A549 (cell line): Measurements from ENCODE around the gene NKX6-1. TPM values are rescaled to one million over a fixed set of nuclear protein-coding genes. Genes with fewer than 3 reads are reported as not detected.

Source experiments
- ATAC-seq, 2 experiments: fragments of 200-7000 bp in 1 of 2; fragments of >200 bp in 1 of 2; cut with Nextera tagmentation in 1 of 2; cut with Tn5 transposase in 1 of 2; 3 replicates each; pipeline versions ENCODE4 v1.8.0 to v1.9.1; 2018 to 2020; ENCODE audit warnings: mild to moderate bottlenecking in 1 of 2, moderate library complexity in 1 of 2
- CTCF ChIA-PET: fragments of 300-600 bp; sonication (Branson Sonifier 250); formaldehyde crosslinking; extraction: SDS; loops from one replicate; lab custom pipeline; 2021; ENCODE audit warnings: antibody characterized with exemption, inconsistent platforms; lab: Yijun Ruan, JAX
- POLR2A ChIA-PET: fragments of 350-600 bp; formaldehyde crosslinking; extraction: SDS; loops from one replicate; lab custom pipeline; 2021; ENCODE audit warnings: antibody characterized with exemption, inconsistent platforms; lab: Yijun Ruan, JAX
- DNase-seq, 2 experiments: peaks; one replicate each; pipeline versions ENCODE4 v3.0.0 to v3.0.0-alpha.2; 2011 to 2016; ENCODE audit warnings: low read depth in 1 of 2, low spot score in 1 of 2
- FAIRE-seq: peaks from 2 replicates; lab custom pipeline; 2011; peaks lifted over from hg19 to GRCh38; lab: Jason Lieb, UNC
- H3K27ac ChIP-seq, 2 experiments: fragments of >200 bp; sonication (Bioruptor Twin); formaldehyde crosslinking; 3 replicates each; pipeline ENCODE4 v1.5.1; 2016 to 2017
- H3K4me1 ChIP-seq: fragments of >200 bp; sonication (Bioruptor Twin); formaldehyde crosslinking; 3 replicates; pipeline ENCODE4 v1.6.1; 2016
- H3K4me2 ChIP-seq: fragments of >200 bp; sonication (Bioruptor Twin); formaldehyde crosslinking; 3 replicates; pipeline ENCODE4 v1.6.1; 2016
- H3K4me3 ChIP-seq: fragments of >200 bp; sonication (Bioruptor Twin); formaldehyde crosslinking; 3 replicates; pipeline ENCODE4 v1.5.1; 2016
- H3K9me3 ChIP-seq: fragments of >200 bp; sonication (Bioruptor Twin); formaldehyde crosslinking; 3 replicates; pipeline ENCODE4 v1.6.1; 2016
- BHLHE40 ChIP-seq: IDR thresholded peaks from 2 replicates; pipeline ENCODE4 v1.6.1; 2012; ENCODE audit warnings: low read depth, low read length, inconsistent platforms
- CBX2 ChIP-seq: fragments of 200-600 bp; sonication (generic); IDR thresholded peaks from 2 replicates; pipeline ENCODE4 v1.6.1; 2016; ENCODE audit warnings: low read depth, mild to moderate bottlenecking, borderline replicate concordance
- EHMT2 ChIP-seq: fragments of 200-600 bp; sonication (generic); IDR thresholded peaks from 2 replicates; pipeline ENCODE4 v1.6.1; 2016; ENCODE audit warnings: antibody characterized with exemption, low read depth, mild to moderate bottlenecking, moderate library complexity
- EP300 ChIP-seq, 2 experiments: fragments of >200 bp; sonication (Bioruptor Twin); formaldehyde crosslinking; IDR thresholded peaks; 2 replicates in 1 of 2; 3 replicates in 1 of 2; pipeline ENCODE4 v1.6.1; 2016 to 2017
- ESRRA ChIP-seq: fragments of 150-350 bp; IDR thresholded peaks from 2 replicates; pipeline ENCODE4 v1.6.1; 2014; ENCODE audit warnings: mild to moderate bottlenecking, low read length, borderline replicate concordance
- FOXS1 ChIP-seq: fragments of 250-450 bp; sonication (Bioruptor Pico); IDR thresholded peaks from 2 replicates; pipeline ENCODE4 v1.5.0; 2020; ENCODE audit warnings: mild to moderate bottlenecking, moderate library complexity
- HDAC2 ChIP-seq: fragments of 200-600 bp; sonication (generic); IDR thresholded peaks from 2 replicates; pipeline ENCODE4 v1.6.1; 2016
- HOXB13 ChIP-seq: fragments of 250-450 bp; sonication (Bioruptor Pico); IDR thresholded peaks from 2 replicates; pipeline ENCODE4 v1.5.0; 2020; ENCODE audit warnings: low read depth, mild to moderate bottlenecking, moderate library complexity
- KDM5A ChIP-seq: fragments of 200-600 bp; sonication (generic); IDR thresholded peaks from 2 replicates; pipeline ENCODE4 v1.6.1; 2016; ENCODE audit warnings: antibody characterized with exemption, mild to moderate bottlenecking
- MAFK ChIP-seq: fragments of 450-650 bp; IDR thresholded peaks from 2 replicates; pipeline ENCODE4 v1.6.1; 2014; ENCODE audit not compliant: partially characterized antibody
- NFE2L2 ChIP-seq: fragments of 150-350 bp; conservative IDR thresholded peaks from 2 replicates; pipeline ENCODE4 v1.6.1; 2014; ENCODE audit warnings: low read length
- NR3C1 ChIP-seq: fragments of >200 bp; sonication (Bioruptor Twin); formaldehyde crosslinking; IDR thresholded peaks from 3 replicates; pipeline ENCODE4 v1.6.1; 2017
- POLR2AphosphoS2 ChIP-seq: conservative IDR thresholded peaks from 2 replicates; pipeline ENCODE4 v1.6.1; 2012; ENCODE audit warnings: low read length, improper control_type of control experiment, inconsistent platforms
- RARB ChIP-seq: fragments of 250-450 bp; sonication (Bioruptor Pico); IDR thresholded peaks from 2 replicates; pipeline ENCODE4 v1.8.0; 2021; ENCODE audit warnings: mild to moderate bottlenecking, moderate library complexity
- RCOR1 ChIP-seq: fragments of 150-350 bp; IDR thresholded peaks from 2 replicates; pipeline ENCODE4 v1.6.1; 2014; ENCODE audit warnings: antibody characterized with exemption, low read length, low read depth
- ZNF302 ChIP-seq: fragments of 250-450 bp; sonication (Bioruptor Pico); IDR thresholded peaks from 2 replicates; pipeline ENCODE4 v1.9.0; 2021; ENCODE audit warnings: inconsistent platforms, mild to moderate bottlenecking, moderate library complexity
- ZSCAN20 ChIP-seq: fragments of 250-450 bp; sonication (Bioruptor Pico); IDR thresholded peaks from 2 replicates; pipeline ENCODE4 v1.8.0; 2022; ENCODE audit warnings: mild to moderate bottlenecking, moderate library complexity
- WGBS: methylation state at CpG from one replicate; pipeline ENCODE4 v1.1.6; 2017; ENCODE audit errors: missing lambda C conversion rate; 5-methylcytosine and 5-hydroxymethylcytosine counted together
- polyA minus RNA-seq: library from RNA; depleted of rRNA, polyadenylated mRNA; stranded (reverse); fragments of >200 nt; gene quantifications from 2 replicates; pipeline ENCODE4 v1.2.3, GENCODE V29; 2011; rRNA and poly(A)+ RNA removed
- polyA plus RNA-seq, 4 experiments: library from polyadenylated mRNA; depleted of rRNA in 3 of 4; stranded (reverse); fragments of >200 nt; fragmentation: RNase III in 1 of 4; extraction: RNeasy Plus Mini Kit Qiagen cat#74134 plus additional on column Dnase treatment in 1 of 4; gene quantifications; 2 replicates in 3 of 4; 3 replicates in 1 of 4; pipeline ENCODE4 v1.2.3, GENCODE V29; 2011 to 2017
- TF ChIP-seq, protein P1 (sequence below): IDR thresholded peaks from 2 replicates; pipeline ENCODE4 v1.6.1; 2012
- TF ChIP-seq, protein P2 (sequence below): fragments of 250-450 bp; sonication (Bioruptor Pico); IDR thresholded peaks from 2 replicates; pipeline ENCODE4 v1.5.0; 2020; ENCODE audit warnings: low read depth, mild to moderate bottlenecking, moderate library complexity
- TF ChIP-seq, protein P3 (sequence below): fragments of 200-600 bp; sonication (generic); IDR thresholded peaks from 2 replicates; pipeline ENCODE4 v1.6.1; 2016; ENCODE audit warnings: antibody characterized with exemption, mild to moderate bottlenecking, moderate library complexity
- TF ChIP-seq, protein P4 (sequence below): fragments of 250-450 bp; sonication (Bioruptor Pico); IDR thresholded peaks from 2 replicates; pipeline ENCODE4 v1.5.0; 2021; ENCODE audit warnings: mild to moderate bottlenecking, moderate library complexity, borderline replicate concordance

Gene NKX6-1
- polyA plus RNA-seq (2011; rRNA removed) (0.09 and 0.13 TPM in 2 replicates), polyA plus RNA-seq (2017; fragmentation: RNase III; extraction: RNeasy Plus Mini Kit Qiagen cat#74134 plus additional on column Dnase treatment) (0.24 to 0.29 TPM (median 0.28 TPM) in 3 replicates), polyA minus RNA-seq (not detected in 2 replicates)
- 0.17 and 0.22 TPM in 2 replicates for polyA plus RNA-seq (2012; cell fraction: cytosol; rRNA removed)
- 0.37 and 0.42 TPM in 2 replicates for polyA plus RNA-seq (2012; cell fraction: nucleus; rRNA removed)

DNA sequence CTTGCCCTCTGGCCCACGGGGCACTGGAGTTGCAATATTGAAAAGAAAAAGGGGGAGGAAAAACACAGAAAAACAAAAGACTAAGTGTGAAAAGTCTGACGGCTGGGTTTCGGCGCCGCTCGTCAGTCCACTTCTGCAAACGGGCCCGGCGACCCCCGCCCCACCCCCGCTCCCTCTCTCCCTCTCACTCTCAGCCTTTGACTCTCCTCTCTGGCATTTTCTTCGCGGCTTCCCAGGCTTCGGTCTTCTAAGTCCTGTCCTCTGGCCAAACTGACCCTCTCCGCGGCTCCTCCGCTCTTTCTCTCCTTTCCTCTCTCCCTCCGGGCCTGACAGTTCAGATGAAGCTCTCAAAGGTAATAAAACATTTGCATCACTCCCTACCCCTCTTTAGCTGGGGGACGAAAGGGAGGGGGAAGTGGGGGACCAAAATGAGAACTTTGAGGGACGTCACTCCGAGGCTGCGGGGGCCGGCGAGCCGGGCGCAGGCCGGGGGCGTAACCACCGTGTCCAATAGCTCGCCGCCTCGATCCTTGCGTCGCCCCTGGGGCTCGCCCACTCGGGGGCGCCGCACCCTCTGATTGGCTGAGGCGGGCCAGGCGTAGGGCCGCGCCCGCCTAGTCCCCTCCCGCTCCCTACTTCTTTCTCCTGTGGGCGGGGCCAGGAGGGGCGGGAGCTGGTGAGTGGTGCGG, at the start of gene NKX6-1:
NKX6-1 (minus strand) TSS at position 358 of the 689 bp plus-strand sequence. CDS start 1,064 bp downstream, outside the sequence.
- H3K9me3 ChIP-seq, result no peaks in the 10 kb centered on the region
- ATAC-seq (peak; percentile 91 to 96), FAIRE-seq (no peak), DNase-seq (peak; percentile 53 to 78)
- H3K4me2 ChIP-seq, result peak within 1 kb of the TSS; percentile 97
- H3K4me3 ChIP-seq, result peak within 1 kb of the TSS; percentile 66
- POLR2A ChIA-PET, result no interaction called here
- 13% methylated on average over 28 of the region's 47 CpGs for whole genome bisulfite sequencing
- CTCF ChIA-PET, result interaction anchor here (0.7 to 1.2 kb wide), 2 partner anchors 472 to 855 kb away, joined by 3 read pairs; no protein-coding TSS in a partner anchor
- no peak for TF ChIP-seq HDAC2
- TF ChIP-seq, protein P1, sequence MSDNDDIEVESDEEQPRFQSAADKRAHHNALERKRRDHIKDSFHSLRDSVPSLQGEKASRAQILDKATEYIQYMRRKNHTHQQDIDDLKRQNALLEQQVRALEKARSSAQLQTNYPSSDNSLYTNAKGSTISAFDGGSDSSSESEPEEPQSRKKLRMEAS, result 0 out of 2 replicates have a peak, but pooled peaks have one; percentile 3
- TF ChIP-seq EHMT2, result no peak
- TF ChIP-seq ZNF302 (CRISPR knock-in tag), result no peak
- TF ChIP-seq MAFK, result no peak
- TF ChIP-seq CBX2, result no peak
- H3K4me1 ChIP-seq, result no peaks in the 10 kb centered on the region
- H3K27ac ChIP-seq, result peak within 1 kb of the TSS; percentile 42 to 72; a peak in 4 of 6 replicates

DNA sequence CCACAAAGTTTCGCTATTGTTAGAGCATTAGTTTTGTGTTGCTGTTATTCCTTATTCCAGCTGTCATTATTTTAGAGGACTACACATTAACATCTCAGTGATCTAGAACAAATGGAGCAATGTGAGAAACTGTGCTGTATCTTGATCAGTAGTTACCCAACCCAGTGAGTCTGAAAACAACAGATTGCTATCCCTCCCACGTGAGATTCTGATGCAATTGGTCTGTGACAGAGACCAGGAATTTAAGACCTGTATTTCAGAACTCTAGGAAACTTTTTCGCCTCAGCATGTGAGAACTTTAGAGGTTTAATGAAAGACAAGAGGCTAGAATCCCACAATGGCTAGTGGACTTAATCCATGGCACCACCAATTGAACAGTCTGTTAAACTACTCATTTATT, 48.1 kb upstream of the NKX6-1 start:
- no peak for FAIRE-seq
- H3K4me1 ChIP-seq, result no peaks in the 10 kb centered on the region
- H3K27ac ChIP-seq, result no peak overlapping the region
- TF ChIP-seq, protein P2, sequence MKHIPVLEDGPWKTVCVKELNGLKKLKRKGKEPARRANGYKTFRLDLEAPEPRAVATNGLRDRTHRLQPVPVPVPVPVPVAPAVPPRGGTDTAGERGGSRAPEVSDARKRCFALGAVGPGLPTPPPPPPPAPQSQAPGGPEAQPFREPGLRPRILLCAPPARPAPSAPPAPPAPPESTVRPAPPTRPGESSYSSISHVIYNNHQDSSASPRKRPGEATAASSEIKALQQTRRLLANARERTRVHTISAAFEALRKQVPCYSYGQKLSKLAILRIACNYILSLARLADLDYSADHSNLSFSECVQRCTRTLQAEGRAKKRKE (CRISPR knock-in tag), result no peak
- no peak for TF ChIP-seq RARB (CRISPR knock-in tag)
- TF ChIP-seq ESRRA, result no peak
- TF ChIP-seq, all 56 proteins: peak for 0
- no peak for ATAC-seq
- Histone ChIP-seq H3K4me3 (no peak overlapping the region), H3K4me2 (no peak overlapping the region), H3K9me3 (no peaks in the 10 kb centered on the region)
- CTCF ChIA-PET, result no interaction called here
- POLR2A ChIA-PET, result no interaction called here
- WGBS, result 38% methylated on average over 3 of the region's 3 CpGs
- no peak for DNase-seq

DNA sequence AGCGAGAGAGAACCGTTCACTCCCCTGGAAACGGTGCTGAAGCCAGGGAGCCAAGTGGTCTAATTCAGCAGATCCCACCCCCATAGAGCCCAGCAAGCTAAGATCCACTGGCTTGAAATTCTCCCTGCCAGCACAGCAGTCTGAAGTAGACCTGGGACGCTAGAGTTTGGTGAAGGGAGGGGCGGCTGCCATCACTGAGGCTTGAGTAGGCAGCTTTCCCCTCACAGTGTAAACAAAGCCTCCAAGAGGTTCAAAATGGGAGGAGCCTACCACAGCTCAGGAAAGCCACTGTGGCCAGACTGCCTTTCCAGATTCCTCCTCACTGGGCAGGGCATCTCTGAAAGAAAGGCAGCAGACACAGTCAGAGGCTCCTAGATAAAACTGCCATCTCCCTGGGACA, 46.0 kb upstream of the NKX6-1 start:
- ATAC-seq (no peak), DNase-seq (no peak), FAIRE-seq (no peak)
- ChIA-PET POLR2A (no interaction called here), CTCF (no interaction called here)
- H3K9me3 ChIP-seq, result no peaks in the 10 kb centered on the region
- no CpG with 5 or more reads among the region's 5 CpGs for WGBS
- TF ChIP-seq RCOR1 (no peak), FOXS1 (CRISPR knock-in tag) (no peak), EP300 (IDR thresholded peaks at IDR 0.05) (no peak), KDM5A (no peak), HOXB13 (CRISPR knock-in tag) (no peak), NFE2L2 (no peak), BHLHE40 (no peak), NR3C1 (no peak), HDAC2 (no peak), POLR2AphosphoS2 (no peak), ZSCAN20 (CRISPR knock-in tag) (no peak)
- TF ChIP-seq, protein P1, result no peak
- TF ChIP-seq, protein P3, sequence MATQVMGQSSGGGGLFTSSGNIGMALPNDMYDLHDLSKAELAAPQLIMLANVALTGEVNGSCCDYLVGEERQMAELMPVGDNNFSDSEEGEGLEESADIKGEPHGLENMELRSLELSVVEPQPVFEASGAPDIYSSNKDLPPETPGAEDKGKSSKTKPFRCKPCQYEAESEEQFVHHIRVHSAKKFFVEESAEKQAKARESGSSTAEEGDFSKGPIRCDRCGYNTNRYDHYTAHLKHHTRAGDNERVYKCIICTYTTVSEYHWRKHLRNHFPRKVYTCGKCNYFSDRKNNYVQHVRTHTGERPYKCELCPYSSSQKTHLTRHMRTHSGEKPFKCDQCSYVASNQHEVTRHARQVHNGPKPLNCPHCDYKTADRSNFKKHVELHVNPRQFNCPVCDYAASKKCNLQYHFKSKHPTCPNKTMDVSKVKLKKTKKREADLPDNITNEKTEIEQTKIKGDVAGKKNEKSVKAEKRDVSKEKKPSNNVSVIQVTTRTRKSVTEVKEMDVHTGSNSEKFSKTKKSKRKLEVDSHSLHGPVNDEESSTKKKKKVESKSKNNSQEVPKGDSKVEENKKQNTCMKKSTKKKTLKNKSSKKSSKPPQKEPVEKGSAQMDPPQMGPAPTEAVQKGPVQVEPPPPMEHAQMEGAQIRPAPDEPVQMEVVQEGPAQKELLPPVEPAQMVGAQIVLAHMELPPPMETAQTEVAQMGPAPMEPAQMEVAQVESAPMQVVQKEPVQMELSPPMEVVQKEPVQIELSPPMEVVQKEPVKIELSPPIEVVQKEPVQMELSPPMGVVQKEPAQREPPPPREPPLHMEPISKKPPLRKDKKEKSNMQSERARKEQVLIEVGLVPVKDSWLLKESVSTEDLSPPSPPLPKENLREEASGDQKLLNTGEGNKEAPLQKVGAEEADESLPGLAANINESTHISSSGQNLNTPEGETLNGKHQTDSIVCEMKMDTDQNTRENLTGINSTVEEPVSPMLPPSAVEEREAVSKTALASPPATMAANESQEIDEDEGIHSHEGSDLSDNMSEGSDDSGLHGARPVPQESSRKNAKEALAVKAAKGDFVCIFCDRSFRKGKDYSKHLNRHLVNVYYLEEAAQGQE, result no peak
- TF ChIP-seq, protein P4, sequence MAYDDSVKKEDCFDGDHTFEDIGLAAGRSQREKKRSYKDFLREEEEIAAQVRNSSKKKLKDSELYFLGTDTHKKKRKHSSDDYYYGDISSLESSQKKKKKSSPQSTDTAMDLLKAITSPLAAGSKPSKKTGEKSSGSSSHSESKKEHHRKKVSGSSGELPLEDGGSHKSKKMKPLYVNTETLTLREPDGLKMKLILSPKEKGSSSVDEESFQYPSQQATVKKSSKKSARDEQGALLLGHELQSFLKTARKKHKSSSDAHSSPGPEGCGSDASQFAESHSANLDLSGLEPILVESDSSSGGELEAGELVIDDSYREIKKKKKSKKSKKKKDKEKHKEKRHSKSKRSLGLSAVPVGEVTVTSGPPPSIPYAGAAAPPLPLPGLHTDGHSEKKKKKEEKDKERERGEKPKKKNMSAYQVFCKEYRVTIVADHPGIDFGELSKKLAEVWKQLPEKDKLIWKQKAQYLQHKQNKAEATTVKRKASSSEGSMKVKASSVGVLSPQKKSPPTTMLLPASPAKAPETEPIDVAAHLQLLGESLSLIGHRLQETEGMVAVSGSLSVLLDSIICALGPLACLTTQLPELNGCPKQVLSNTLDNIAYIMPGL (CRISPR knock-in tag), result no peak
- H3K4me2 ChIP-seq, result no peak overlapping the region
- H3K4me3 ChIP-seq, result no peak overlapping the region
- H3K4me1 ChIP-seq, result no peaks in the 10 kb centered on the region
- H3K27ac ChIP-seq, result no peak overlapping the region
